ENCODE measurements around the gene NFX1. TPM values are rescaled to one million over a fixed set of nuclear protein-coding genes. Genes with fewer than 3 reads are reported as not detected.
"Not testable (repeated sequence)": the region's sequence is repeated elsewhere in the genome, so short reads cannot be mapped to it uniquely, and the experiment has no call there.

The NFX1 gene
- total RNA-seq, 3 donors from 2014 or later: 35.9 to 44.4 (median 39.5) TPM

DNA sequence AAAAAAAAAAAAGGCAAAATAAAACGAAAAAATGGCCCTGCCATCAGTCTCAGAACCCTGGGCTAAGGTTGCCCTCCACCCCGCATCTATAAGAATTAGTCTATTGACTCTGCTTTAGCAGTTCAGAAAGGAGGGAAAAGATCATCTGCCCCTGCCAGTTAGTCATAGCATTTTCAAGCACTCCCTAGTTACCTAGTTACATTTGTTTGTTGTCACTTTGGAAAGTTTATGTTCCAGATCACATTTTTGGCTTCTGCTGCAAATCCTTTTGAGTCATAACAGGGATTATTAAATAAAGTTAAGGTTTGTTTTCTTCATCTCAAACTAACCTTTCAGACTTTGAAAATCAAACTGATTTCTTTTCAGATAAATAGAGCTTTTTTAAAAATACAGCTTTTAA is 60.0 kb downstream of the NFX1 start:
- ATAC-seq (peak; percentile 68), DNase-seq (no peak)
- H3K4me1 ChIP-seq (ENCODE audit: low read depth): peaks cover 4% of the 10 kb centered on the region
- no peaks in the 10 kb centered on the region for H3K9me3 ChIP-seq
- intact Hi-C loops (cut with DNase I, micrococcal nuclease): no loop called here
- TF ChIP-seq CTCF (IDR thresholded peaks at IDR 0.05): no peak
- no peaks in the 10 kb centered on the region for H3K36me3 ChIP-seq (ENCODE audit: low read depth)
- no peak overlapping the region for H3K4me3 ChIP-seq

GRCh38 chr9:33351547-33351946 is 61.2 kb downstream of the NFX1 start:
- intact Hi-C loops (cut with DNase I, micrococcal nuclease): no loop called here
- Histone ChIP-seq H3K36me3 (ENCODE audit: low read depth) (no peaks in the 10 kb centered on the region), H3K9me3 (no peaks in the 10 kb centered on the region), H3K4me1 (ENCODE audit: low read depth) (peaks cover 4% of the 10 kb centered on the region), H3K4me3 (no peak overlapping the region)
- no peak for TF ChIP-seq CTCF (IDR thresholded peaks at IDR 0.05)
- no peak for ATAC-seq
- no peak for DNase-seq

- intact Hi-C loops (cut with DNase I, micrococcal nuclease): no loop called here
- no peak for DNase-seq
- TF ChIP-seq CTCF (IDR thresholded peaks at IDR 0.05): no peak
- no peak overlapping the region for H3K4me3 ChIP-seq
- no peaks in the 10 kb centered on the region for H3K9me3 ChIP-seq
- H3K4me1 ChIP-seq (ENCODE audit: low read depth): peaks cover 4% of the 10 kb centered on the region
- ATAC-seq: no peak
- H3K36me3 ChIP-seq (ENCODE audit: low read depth): no peaks in the 10 kb centered on the region
These were observed 64.4 kb downstream of the NFX1 start for GRCh38 chr9:33354651-33355211.

- TF ChIP-seq CTCF (IDR thresholded peaks at IDR 0.05): no peak
- ATAC-seq (no peak), DNase-seq (no peak)
- no peak overlapping the region for H3K4me3 ChIP-seq
- no peaks in the 10 kb centered on the region for H3K4me1 ChIP-seq (ENCODE audit: low read depth)
- H3K36me3 ChIP-seq (ENCODE audit: low read depth): no peaks in the 10 kb centered on the region
- no peaks in the 10 kb centered on the region for H3K9me3 ChIP-seq
- intact Hi-C loops (cut with DNase I, micrococcal nuclease): no loop called here
These were observed 65.6 kb downstream of the NFX1 start for GRCh38 chr9:33355933-33356332.

GRCh38 chr9:33358641-33359040 is 68.3 kb downstream of the NFX1 start:
- H3K36me3 ChIP-seq (ENCODE audit: low read depth); DNase-seq; intact Hi-C loops (cut with DNase I, micrococcal nuclease); H3K9me3 ChIP-seq; H3K4me1 ChIP-seq (ENCODE audit: low read depth); H3K4me3 ChIP-seq; ATAC-seq: not testable (repeated sequence)

DNA sequence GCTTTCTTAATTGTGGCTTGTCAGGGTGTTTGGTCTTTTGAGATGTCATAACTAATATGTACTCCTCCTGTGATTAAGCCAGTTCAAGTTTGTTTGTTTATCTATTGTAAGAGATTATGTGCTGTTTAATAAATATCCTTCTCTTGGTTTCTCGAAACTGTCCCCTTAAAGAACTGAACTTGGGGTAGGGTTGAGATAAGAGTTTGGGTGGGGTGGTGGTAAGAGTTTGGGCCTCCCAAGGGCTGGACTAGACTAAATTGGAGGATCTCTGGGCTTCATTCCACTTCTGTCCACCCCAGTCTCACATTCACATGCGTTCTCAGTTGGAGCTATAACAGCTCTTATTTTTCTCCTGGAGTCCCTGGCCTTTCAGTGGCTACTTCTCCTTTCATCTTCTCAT is 73.8 kb downstream of the NFX1 start:
- no peak for DNase-seq
- Histone ChIP-seq H3K36me3 (ENCODE audit: low read depth) (peaks cover 9% of the 10 kb centered on the region), H3K9me3 (no peaks in the 10 kb centered on the region), H3K4me1 (ENCODE audit: low read depth) (no peaks in the 10 kb centered on the region), H3K4me3 (no peak overlapping the region)
- TF ChIP-seq CTCF (IDR thresholded peaks at IDR 0.05): no peak
- intact Hi-C loops (cut with DNase I, micrococcal nuclease): no loop called here
- no peak for ATAC-seq

- intact Hi-C loops (cut with DNase I, micrococcal nuclease); H3K36me3 ChIP-seq (ENCODE audit: low read depth); H3K9me3 ChIP-seq; ATAC-seq; H3K4me1 ChIP-seq (ENCODE audit: low read depth); DNase-seq; H3K4me3 ChIP-seq: not testable (repeated sequence)
These were observed 74.5 kb downstream of the NFX1 start for GRCh38 chr9:33364814-33365213.

Data from mucosa of descending colon (tissue), 3 donors.